DMS 273 (cell line): ENCODE results near the gene ATP10D.
"Not testable (repeated sequence)": the region's sequence is repeated elsewhere in the genome, so short reads cannot be mapped to it uniquely, and the experiment has no call there.

Experiments
- DNase-seq: peaks from one replicate; lab custom pipeline; 2025; ENCODE audit not compliant: unreplicated experiment; lab: John Stamatoyannopoulos, UW

The ATP10D gene

GRCh38 chr4:47534772-47535171, 49.7 kb downstream of the ATP10D start:
- DNase-seq = no peak

GRCh38 chr4:47535567-47536147, 50.6 kb downstream of the ATP10D start:
- DNase-seq = no peak

GRCh38 chr4:47536966-47537365, 51.9 kb downstream of the ATP10D start:
- DNase-seq = no peak

GRCh38 chr4:47538111-47538824, 53.2 kb downstream of the ATP10D start:
- no peak for DNase-seq

GRCh38 chr4:47538825-47539154, 53.7 kb downstream of the ATP10D start:
- DNase-seq = no peak

GRCh38 chr4:47542640-47543039, 57.6 kb downstream of the ATP10D start:
- not testable (repeated sequence) for DNase-seq

- DNase-seq = no peak
These were observed 58.3 kb downstream of the ATP10D start for GRCh38 chr4:47543331-47543730.

GRCh38 chr4:47550357-47550756, 65.3 kb downstream of the ATP10D start:
- DNase-seq = not testable (repeated sequence)

GRCh38 chr4:47550899-47551548, 65.9 kb downstream of the ATP10D start:
- DNase-seq = no peak

GRCh38 chr4:47551682-47552081, 66.6 kb downstream of the ATP10D start:
- DNase-seq = no peak

- no peak for DNase-seq
These were observed 68.5 kb downstream of the ATP10D start for GRCh38 chr4:47553329-47554125.

- DNase-seq = not testable (repeated sequence)
These were observed 70.8 kb downstream of the ATP10D start for GRCh38 chr4:47555920-47556319.

- no peak for DNase-seq
These were observed 72.2 kb downstream of the ATP10D start for GRCh38 chr4:47557255-47557654.

GRCh38 chr4:47560682-47561081, 75.6 kb downstream of the ATP10D start:
- DNase-seq = no peak

- no peak for DNase-seq
These were observed 76.3 kb downstream of the ATP10D start for GRCh38 chr4:47561331-47561730.

GRCh38 chr4:47562297-47562696, 77.2 kb downstream of the ATP10D start:
- peak; percentile 9 for DNase-seq

- DNase-seq = no peak
These were observed 81.5 kb downstream of the ATP10D start for GRCh38 chr4:47566566-47566965.

- DNase-seq = no peak
These were observed 81.9 kb downstream of the ATP10D start for GRCh38 chr4:47566969-47567368.

- DNase-seq = no peak
These were observed 82.4 kb downstream of the ATP10D start for GRCh38 chr4:47567511-47567910.

- no peak for DNase-seq
These were observed 85.7 kb downstream of the ATP10D start for GRCh38 chr4:47570816-47571215.

- no peak for DNase-seq
These were observed 87.9 kb downstream of the ATP10D start for GRCh38 chr4:47572981-47573380.
